Skeletal muscle cell (primary cell): ENCODE measurements around the gene C15orf61.

Experiments
- DNase-seq: peaks from one replicate; pipeline ENCODE4 v3.0.0-alpha.2; 2010; ENCODE audit warnings: low read depth
- H3K4me3 ChIP-seq: 2 replicates; pipeline ENCODE4 v1.5.1; 2011; ENCODE audit warnings: low read depth, mild to moderate bottlenecking, control low read depth, low read length, moderate library complexity

C15orf61 gene

GRCh38 chr15:67548236-67548852, 27.4 kb downstream of the C15orf61 start:
- H3K4me3 ChIP-seq: no peak overlapping the region
- no peak for DNase-seq

DNA sequence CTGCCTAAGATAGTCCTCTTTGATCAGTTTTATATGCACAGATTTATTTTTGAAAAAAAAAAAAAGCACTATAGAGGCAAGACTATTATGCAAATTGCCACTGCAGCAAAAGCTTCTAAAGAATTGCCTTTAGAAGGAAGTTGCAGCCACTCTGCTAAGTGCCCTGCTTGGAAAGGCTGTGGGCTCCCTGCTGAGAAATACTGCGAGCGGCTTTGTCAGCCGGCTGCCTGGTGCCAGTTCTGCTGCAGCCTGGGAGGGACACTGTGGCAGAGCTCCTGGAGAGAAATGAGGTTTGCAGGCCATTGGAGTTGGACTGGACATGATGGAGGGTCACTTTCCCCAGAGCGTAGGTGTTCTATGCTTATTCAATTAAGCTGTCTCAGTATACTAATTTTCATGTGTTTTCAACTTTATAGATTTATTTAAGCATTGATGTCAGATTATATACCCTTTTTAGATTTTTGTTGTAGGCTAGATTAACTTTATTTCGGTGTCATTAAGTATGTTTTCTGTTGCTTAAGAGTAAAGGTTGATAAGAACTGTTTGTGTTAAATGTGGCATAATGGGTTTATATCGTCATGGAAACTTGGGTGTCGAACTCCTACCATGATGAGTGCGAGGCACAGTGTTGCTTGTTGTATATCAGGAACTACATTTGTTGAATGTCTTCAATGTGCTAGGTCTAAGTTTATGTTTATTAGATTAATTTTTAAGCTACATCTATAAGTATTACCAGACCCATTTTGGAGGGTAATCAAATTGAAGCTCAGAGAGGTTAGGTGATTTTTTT, 28.1 kb downstream of the C15orf61 start:
- DNase-seq: no peak
- H3K4me3 ChIP-seq: no peak overlapping the region

DNA sequence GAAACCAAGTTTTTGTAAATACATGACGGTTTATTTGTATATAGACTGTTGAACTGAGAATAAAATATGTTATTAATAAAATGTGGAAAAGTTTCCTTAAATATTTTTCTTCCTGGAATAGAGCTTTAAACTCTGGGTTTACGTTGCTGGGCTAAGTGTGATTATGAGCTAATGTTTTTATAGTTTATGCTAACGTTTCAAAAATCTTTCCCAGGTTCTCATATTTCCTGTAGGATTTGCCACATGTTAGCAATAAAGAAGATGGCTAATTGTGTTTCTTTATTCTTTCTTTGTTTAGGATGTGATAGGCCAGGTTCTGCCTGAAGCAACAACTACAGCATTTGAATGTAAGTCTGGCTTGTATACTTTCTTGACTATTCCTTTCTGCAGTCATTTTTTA, 28.8 kb downstream of the C15orf61 start:
- no peak overlapping the region for H3K4me3 ChIP-seq
- DNase-seq: no peak

GRCh38 chr15:67550522-67550921, 29.6 kb downstream of the C15orf61 start:
- DNase-seq: no peak
- no peak overlapping the region for H3K4me3 ChIP-seq

DNA sequence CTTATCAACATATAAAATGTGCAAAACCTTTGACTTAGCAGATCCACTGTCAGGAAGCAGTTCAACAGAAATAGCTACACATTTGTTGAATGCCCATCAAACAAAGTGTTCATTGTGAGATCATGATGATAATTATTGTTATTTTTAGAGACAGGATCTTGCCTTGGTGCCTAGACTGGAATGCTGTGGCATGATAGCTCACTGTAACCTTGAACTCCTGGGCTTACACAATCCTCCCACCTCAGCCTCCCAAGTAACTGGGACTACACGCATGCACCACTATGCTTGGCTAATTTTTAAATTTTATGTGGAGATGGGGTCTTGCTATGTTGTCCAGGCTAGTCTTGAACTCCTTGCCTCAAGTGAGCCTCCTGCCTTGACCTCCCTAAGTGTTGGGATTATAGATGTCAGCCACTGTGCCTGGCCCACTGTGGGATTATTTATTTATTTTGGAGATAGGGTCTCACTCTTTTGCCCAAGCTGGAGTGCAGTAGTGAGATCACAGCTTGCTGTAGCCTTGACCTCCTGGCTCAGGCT, 30.3 kb downstream of the C15orf61 start:
- no peak overlapping the region for H3K4me3 ChIP-seq
- no peak for DNase-seq

GRCh38 chr15:67554580-67554979, 33.6 kb downstream of the C15orf61 start:
- H3K4me3 ChIP-seq: no peak overlapping the region
- DNase-seq: no peak

DNA sequence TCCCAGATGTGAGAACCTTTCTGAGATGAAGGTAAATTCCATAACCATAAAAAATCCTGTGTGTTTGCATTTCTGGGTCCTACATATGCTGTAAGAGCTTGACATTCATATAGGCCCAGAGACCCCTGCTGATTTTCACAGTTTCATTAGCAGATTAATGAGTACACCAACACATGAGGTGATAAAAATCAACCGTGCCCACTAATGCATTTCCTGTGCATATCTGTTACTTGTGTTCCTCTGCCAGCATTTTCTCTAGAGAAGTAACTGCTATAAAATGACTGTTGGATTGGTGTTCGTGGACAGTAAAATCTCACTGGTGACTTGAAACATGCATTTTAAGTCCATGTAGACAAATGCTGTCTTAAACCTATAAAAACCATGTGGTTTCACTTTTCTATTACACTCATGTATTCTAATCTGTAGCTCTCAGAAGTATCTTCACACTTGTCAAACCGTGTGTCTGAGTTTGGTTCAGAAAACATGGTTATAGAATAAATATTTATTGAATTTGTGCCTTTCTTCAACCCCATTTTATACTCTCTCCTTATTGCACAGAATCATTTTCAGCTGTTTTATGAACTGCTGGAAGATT, 36.1 kb downstream of the C15orf61 start:
- H3K4me3 ChIP-seq: no peak overlapping the region
- no peak for DNase-seq

DNA sequence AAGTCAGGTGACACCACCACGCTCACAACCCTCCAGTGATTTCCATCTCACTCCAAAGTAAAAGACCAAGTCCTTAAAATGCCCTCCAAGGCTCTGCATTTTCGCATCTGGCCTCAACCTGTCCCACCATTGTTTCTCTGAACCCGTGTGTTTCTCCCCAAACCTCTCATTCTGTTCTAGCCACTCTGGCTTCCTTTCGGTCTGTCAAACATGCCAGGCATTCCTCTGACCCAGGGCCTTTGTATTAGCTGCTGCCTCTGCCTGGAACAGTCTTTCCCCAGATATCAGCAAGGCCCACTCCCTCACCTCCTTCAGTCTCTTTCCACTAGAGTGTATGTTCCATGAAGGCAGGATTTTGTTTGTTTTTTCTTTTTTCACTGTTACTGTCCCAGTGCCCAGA, 37.6 kb downstream of the C15orf61 start:
- DNase-seq: no peak
- no peak overlapping the region for H3K4me3 ChIP-seq

- no peak for DNase-seq
- no peak overlapping the region for H3K4me3 ChIP-seq
Measured at GRCh38 chr15:67559158-67559557, 38.2 kb downstream of the C15orf61 start.

DNA sequence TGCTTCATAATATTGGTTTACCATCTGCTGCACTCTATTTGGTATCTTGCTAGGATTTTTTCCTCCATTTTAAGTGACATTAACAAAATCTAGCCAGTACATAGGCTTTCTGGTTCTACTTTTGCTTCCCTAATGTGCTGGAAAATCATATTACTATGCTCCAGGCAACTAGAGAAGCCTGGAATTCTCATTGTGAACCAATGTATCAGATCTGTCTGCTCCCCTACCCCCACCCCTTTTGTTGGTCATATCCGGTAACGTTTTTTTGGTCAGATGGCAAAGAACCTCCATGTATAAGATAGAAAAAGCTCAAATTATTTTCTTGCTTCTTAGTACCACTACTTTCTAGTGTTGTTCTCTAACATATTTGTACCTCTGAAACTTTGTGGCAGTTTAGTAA, 38.6 kb downstream of the C15orf61 start:
- no peak overlapping the region for H3K4me3 ChIP-seq
- no peak for DNase-seq

GRCh38 chr15:67560320-67560719, 39.4 kb downstream of the C15orf61 start:
- DNase-seq: no peak
- H3K4me3 ChIP-seq: no peak overlapping the region

GRCh38 chr15:67563092-67563491, 42.2 kb downstream of the C15orf61 start:
- no peak for DNase-seq
- no peak overlapping the region for H3K4me3 ChIP-seq

- DNase-seq: no peak
- H3K4me3 ChIP-seq: no peak overlapping the region
Measured at GRCh38 chr15:67564021-67564967, 43.4 kb downstream of the C15orf61 start.

- no peak for DNase-seq
- H3K4me3 ChIP-seq: no peak overlapping the region
Measured at GRCh38 chr15:67564968-67565345, 44.0 kb downstream of the C15orf61 start.

- no peak overlapping the region for H3K4me3 ChIP-seq
- DNase-seq: no peak
Measured at GRCh38 chr15:67569668-67570067, 48.7 kb downstream of the C15orf61 start.

- no peak overlapping the region for H3K4me3 ChIP-seq
- DNase-seq: no peak
Measured at GRCh38 chr15:67570875-67571647, 50.1 kb downstream of the C15orf61 start.

GRCh38 chr15:67571648-67572415, 50.9 kb downstream of the C15orf61 start:
- no peak overlapping the region for H3K4me3 ChIP-seq
- DNase-seq: no peak

- DNase-seq: no peak
Measured at GRCh38 chr15:67573194-67573593, 52.3 kb downstream of the C15orf61 start.

More at GRCh38 chr15:67573194-67573593, 52.3 kb downstream of the C15orf61 start:
- H3K4me3 ChIP-seq: no peak overlapping the region
